IMR-90 (cell line): ENCODE data around the gene EYS. TPM values are rescaled to one million over a fixed set of nuclear protein-coding genes. Genes with fewer than 3 reads are reported as not detected.

ENCODE experiments used
- ATAC-seq: fragments of 200-7000 bp; cut with Tn5 transposase; 2 replicates; pipeline ENCODE4 v1.9.1; 2020; ENCODE audit warnings: low read depth, mild to moderate bottlenecking, moderate library complexity
- BruUV-seq: library from RNA; stranded (reverse); fragments of 400-500 nt; replicated peaks from 2 replicates; lab custom pipeline; 2021; lab: Mats Ljungman, UMichigan
- CTCF ChIA-PET: fragments of 300-600 bp; formaldehyde crosslinking; extraction: SDS; loops from one replicate; lab custom pipeline; 2021; ENCODE audit warnings: antibody characterized with exemption; lab: Yijun Ruan, JAX
- POLR2A ChIA-PET: fragments of 300-600 bp; sonication (Branson Sonifier 250); formaldehyde crosslinking; loops from one replicate; lab custom pipeline; 2022; ENCODE audit warnings: antibody characterized with exemption; ENCODE audit not compliant: unreplicated experiment; lab: Charles Lee
- DNase-seq: peaks from one replicate; pipeline ENCODE4 v3.0.0; 2013
- H2AFZ ChIP-seq: replicated peaks from 2 replicates; pipeline ENCODE3; 2013; ENCODE audit warnings: low read length, mild to moderate bottlenecking; ENCODE audit not compliant: poor library complexity
- H2AK5ac ChIP-seq: 2 replicates; pipeline ENCODE4 v1.6.1; 2013; ENCODE audit warnings: low read depth, low read length, inconsistent platforms
- H2AK9ac ChIP-seq: replicated peaks from 2 replicates; pipeline ENCODE3; 2013; ENCODE audit warnings: mild to moderate bottlenecking, low read depth, low read length, moderate library complexity; ENCODE audit not compliant: poor library complexity
- H2BK120ac ChIP-seq: 2 replicates; pipeline ENCODE4 v1.6.1; 2013; ENCODE audit warnings: low read depth, low read length, inconsistent platforms
- H2BK15ac ChIP-seq: 3 replicates; pipeline ENCODE4 v1.6.1; 2013; ENCODE audit warnings: low read depth, low read length, inconsistent platforms
- H2BK20ac ChIP-seq: 2 replicates; pipeline ENCODE4 v1.6.1; 2013; ENCODE audit warnings: low read depth, mild to moderate bottlenecking, inconsistent platforms, low read length, moderate library complexity
- H2BK5ac ChIP-seq: 2 replicates; pipeline ENCODE4 v1.6.1; 2013; ENCODE audit warnings: mild to moderate bottlenecking, low read depth, low read length, inconsistent platforms; ENCODE audit not compliant: poor library complexity, severe bottlenecking
- H3K14ac ChIP-seq: replicated peaks from 2 replicates; pipeline ENCODE4 v1.6.1; 2013; ENCODE audit warnings: low read depth, low read length, inconsistent platforms
- H3K18ac ChIP-seq: 2 replicates; pipeline ENCODE4 v1.6.1; 2013; ENCODE audit warnings: low read depth, low read length, control low read depth
- H3K23ac ChIP-seq: 2 replicates; pipeline ENCODE4 v1.6.1; 2013; ENCODE audit warnings: low read depth, low read length, inconsistent platforms
- H3K27ac ChIP-seq: 2 replicates; pipeline ENCODE4 v1.5.1; 2013; ENCODE audit warnings: mild to moderate bottlenecking, control low read depth, low read length; ENCODE audit not compliant: insufficient read depth
- H3K27me3 ChIP-seq: 2 replicates; pipeline ENCODE4 v1.6.1; 2013; ENCODE audit warnings: low read length; ENCODE audit not compliant: control insufficient read depth, insufficient read depth
- H3K36me3 ChIP-seq: 2 replicates; pipeline ENCODE4 v1.6.1; 2013; ENCODE audit warnings: low read length, mixed read lengths; ENCODE audit not compliant: control insufficient read depth, insufficient read depth
- H3K4ac ChIP-seq: 2 replicates; pipeline ENCODE4 v1.6.1; 2013; ENCODE audit warnings: low read depth, low read length, inconsistent platforms
- H3K4me1 ChIP-seq: 2 replicates; pipeline ENCODE4 v1.6.1; 2013; ENCODE audit warnings: low read length, mixed read lengths; ENCODE audit not compliant: control insufficient read depth, insufficient read depth
- H3K4me2 ChIP-seq: 2 replicates; pipeline ENCODE4 v1.6.1; 2013; ENCODE audit warnings: low read depth, mild to moderate bottlenecking, control low read depth, low read length, moderate library complexity
- H3K4me3 ChIP-seq: 2 replicates; pipeline ENCODE4 v1.5.1; 2013; ENCODE audit warnings: low read depth, mild to moderate bottlenecking, control low read depth, low read length, moderate library complexity; ENCODE audit not compliant: insufficient read depth
- H3K56ac ChIP-seq: 2 replicates; pipeline ENCODE4 v1.6.1; 2013; ENCODE audit warnings: low read length, inconsistent platforms; ENCODE audit not compliant: insufficient read depth; ENCODE audit errors: extremely low read depth
- H3K79me1 ChIP-seq, 2 experiments: 2 replicates each; pipeline ENCODE4 v1.6.1; 2013; ENCODE audit warnings: low read length in 2 of 2, inconsistent platforms in 1 of 2, low read depth in 1 of 2
- H3K9ac ChIP-seq: 2 replicates; pipeline ENCODE4 v1.6.1; 2013; ENCODE audit warnings: low read depth, low read length, control low read depth
- H3K9me1 ChIP-seq: 2 replicates; pipeline ENCODE4 v1.6.1; 2013; ENCODE audit warnings: low read length, inconsistent platforms; ENCODE audit not compliant: insufficient read depth
- H3K9me3 ChIP-seq: 2 replicates; pipeline ENCODE4 v1.6.1; 2013; ENCODE audit warnings: low read length; ENCODE audit not compliant: control insufficient read depth, insufficient read depth
- H4K20me1 ChIP-seq: 2 replicates; pipeline ENCODE4 v1.6.1; 2013; ENCODE audit warnings: low read length, inconsistent platforms; ENCODE audit not compliant: insufficient read depth
- H4K5ac ChIP-seq: 2 replicates; pipeline ENCODE4 v1.6.1; 2013; ENCODE audit warnings: mild to moderate bottlenecking, low read depth, low read length, control low read depth
- H4K8ac ChIP-seq, 2 experiments: 2 replicates each; pipeline ENCODE4 v1.6.1; 2013; ENCODE audit warnings: low read depth in 2 of 2, low read length in 2 of 2, control low read depth in 1 of 2, inconsistent platforms in 1 of 2
- H4K91ac ChIP-seq: 2 replicates; pipeline ENCODE4 v1.6.1; 2013; ENCODE audit warnings: low read depth, low read length, inconsistent platforms; ENCODE audit not compliant: insufficient read depth
- SMC3 ChIP-seq: fragments of 150-350 bp; IDR thresholded peaks from 2 replicates; pipeline ENCODE4 v1.6.1; 2016; ENCODE audit warnings: low read depth, mild to moderate bottlenecking, antibody characterized with exemption, low read length, moderate library complexity
- WGBS, 2 experiments: methylation state at CpG; one replicate each; pipeline versions ENCODE4 v1.1.5 to v1.1.7; 2013; ENCODE audit warnings: missing lambda C conversion rate in 2 of 2; ENCODE audit not compliant: insufficient read length in 1 of 2; ENCODE audit errors: extremely low coverage in 2 of 2; 5-methylcytosine and 5-hydroxymethylcytosine counted together
- dilution Hi-C: fragments of 300-500 bp; cut with HindIII; formaldehyde crosslinking; loops from one replicate; pipeline ENCODE4 v1.14.3; 2018; ENCODE audit warnings: low sequenced_read_pairs; ENCODE audit not compliant: unreplicated experiment
- in situ Hi-C: fragments of 300-500 bp; cut with MboI; formaldehyde crosslinking; loops from 3 replicates; pipeline ENCODE4 v1.14.3; 2019; ENCODE audit warnings: low sequenced_read_pairs, inconsistent platforms, mixed read lengths
- intact Hi-C: fragments of 100-400 bp; cut with micrococcal nuclease; formaldehyde crosslinking; loops from 2 replicates; pipeline ENCODE4 v1.10.0; 2022
- polyA plus RNA-seq, 3 experiments: library from polyadenylated mRNA; depleted of rRNA; stranded (reverse); fragments of >200 nt; gene quantifications; 2 replicates each; pipeline ENCODE4 v1.2.3, GENCODE V29; 2012; ENCODE audit warnings: low replicate concordance in 1 of 3
- total RNA-seq: library from RNA; depleted of rRNA; stranded (reverse); fragments of >200 nt; gene quantifications from 2 replicates; pipeline ENCODE4 v1.2.3, GENCODE V29; 2012
- TF ChIP-seq, protein P1 (sequence below): conservative IDR thresholded peaks from 2 replicates; pipeline ENCODE4 v1.5.1; 2012; ENCODE audit warnings: mild to moderate bottlenecking, low read depth, low read length, improper control_type of control experiment
- TF ChIP-seq, protein P2 (sequence below): fragments of 150-350 bp; IDR thresholded peaks from 2 replicates; pipeline ENCODE4 v1.6.1; 2016; ENCODE audit warnings: low read depth, mild to moderate bottlenecking, low read length, moderate library complexity, borderline replicate concordance

EYS gene
- total and polyA plus RNA-seq, 2 of the 4 experiments (the other 2 are of a cell fraction), result under 0.01 TPM; not detected in 1

DNA sequence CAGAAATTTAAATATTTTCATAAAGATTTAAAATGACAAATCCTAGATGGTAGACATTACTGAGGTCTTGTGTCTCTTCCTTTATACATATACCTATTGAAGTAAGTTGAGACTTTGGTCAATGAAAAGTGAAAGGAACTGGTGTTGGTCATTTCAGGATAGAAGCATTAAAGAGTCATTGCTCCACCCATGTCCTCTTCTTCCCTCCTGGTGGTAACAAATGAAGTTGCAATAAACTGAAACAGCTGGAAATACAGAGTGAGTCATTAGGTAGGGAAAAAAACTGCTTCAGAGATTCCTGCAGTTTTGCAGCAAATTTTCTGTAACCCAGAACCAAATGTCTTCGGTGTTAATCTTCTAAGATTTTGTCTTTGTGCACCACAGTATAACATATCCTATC lies 448.0 kb downstream of the EYS start:
- in situ Hi-C loops, result no loop called here
- Histone ChIP-seq H2AK9ac (no peak overlapping the region), H2BK20ac (no peak overlapping the region), H2BK15ac (no peak overlapping the region), H4K20me1 (no peaks in the 10 kb centered on the region), H2BK120ac (no peak overlapping the region), H3K4me2 (no peak overlapping the region), H4K8ac (no peak overlapping the region), H3K4ac (no peak overlapping the region), H2BK5ac (no peak overlapping the region), H3K18ac (no peak overlapping the region), H3K79me1 (no peaks in the 10 kb centered on the region), H3K9me1 (no peaks in the 10 kb centered on the region), H3K14ac (no peak overlapping the region), H3K23ac (no peak overlapping the region), H3K27me3 (no peaks in the 10 kb centered on the region), H3K56ac (no peak overlapping the region), H4K91ac (no peak overlapping the region), H3K4me3 (no peak overlapping the region), H3K9ac (no peak overlapping the region), H3K9me3 (no peaks in the 10 kb centered on the region), H2AK5ac (no peak overlapping the region), H2AFZ (no peak overlapping the region), H3K4me1 (no peaks in the 10 kb centered on the region), H3K36me3 (no peaks in the 10 kb centered on the region), H4K5ac (no peak overlapping the region), H3K27ac (no peak overlapping the region)
- CTCF ChIA-PET, result no interaction called here
- peak; percentile 60; the same call in 1 of the 2 replicates for ATAC-seq
- BruUV-seq, result no TSS peak
- POLR2A ChIA-PET, result no interaction called here
- no peak for TF ChIP-seq SMC3
- TF ChIP-seq, protein P1, sequence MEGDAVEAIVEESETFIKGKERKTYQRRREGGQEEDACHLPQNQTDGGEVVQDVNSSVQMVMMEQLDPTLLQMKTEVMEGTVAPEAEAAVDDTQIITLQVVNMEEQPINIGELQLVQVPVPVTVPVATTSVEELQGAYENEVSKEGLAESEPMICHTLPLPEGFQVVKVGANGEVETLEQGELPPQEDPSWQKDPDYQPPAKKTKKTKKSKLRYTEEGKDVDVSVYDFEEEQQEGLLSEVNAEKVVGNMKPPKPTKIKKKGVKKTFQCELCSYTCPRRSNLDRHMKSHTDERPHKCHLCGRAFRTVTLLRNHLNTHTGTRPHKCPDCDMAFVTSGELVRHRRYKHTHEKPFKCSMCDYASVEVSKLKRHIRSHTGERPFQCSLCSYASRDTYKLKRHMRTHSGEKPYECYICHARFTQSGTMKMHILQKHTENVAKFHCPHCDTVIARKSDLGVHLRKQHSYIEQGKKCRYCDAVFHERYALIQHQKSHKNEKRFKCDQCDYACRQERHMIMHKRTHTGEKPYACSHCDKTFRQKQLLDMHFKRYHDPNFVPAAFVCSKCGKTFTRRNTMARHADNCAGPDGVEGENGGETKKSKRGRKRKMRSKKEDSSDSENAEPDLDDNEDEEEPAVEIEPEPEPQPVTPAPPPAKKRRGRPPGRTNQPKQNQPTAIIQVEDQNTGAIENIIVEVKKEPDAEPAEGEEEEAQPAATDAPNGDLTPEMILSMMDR, result 0 out of 2 replicates have a peak, but pooled peaks have one; percentile 7
- TF ChIP-seq, protein P2, sequence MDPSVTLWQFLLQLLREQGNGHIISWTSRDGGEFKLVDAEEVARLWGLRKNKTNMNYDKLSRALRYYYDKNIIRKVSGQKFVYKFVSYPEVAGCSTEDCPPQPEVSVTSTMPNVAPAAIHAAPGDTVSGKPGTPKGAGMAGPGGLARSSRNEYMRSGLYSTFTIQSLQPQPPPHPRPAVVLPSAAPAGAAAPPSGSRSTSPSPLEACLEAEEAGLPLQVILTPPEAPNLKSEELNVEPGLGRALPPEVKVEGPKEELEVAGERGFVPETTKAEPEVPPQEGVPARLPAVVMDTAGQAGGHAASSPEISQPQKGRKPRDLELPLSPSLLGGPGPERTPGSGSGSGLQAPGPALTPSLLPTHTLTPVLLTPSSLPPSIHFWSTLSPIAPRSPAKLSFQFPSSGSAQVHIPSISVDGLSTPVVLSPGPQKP, result no peak
- dilution Hi-C loops, result no loop called here
- peak; percentile 27 for DNase-seq
- no CpG with 5 or more reads among the region's 1 CpG for WGBS, 2 experiments
- intact Hi-C loops, result no loop called here
